ENCODE data around the gene SDK1.

DNA sequence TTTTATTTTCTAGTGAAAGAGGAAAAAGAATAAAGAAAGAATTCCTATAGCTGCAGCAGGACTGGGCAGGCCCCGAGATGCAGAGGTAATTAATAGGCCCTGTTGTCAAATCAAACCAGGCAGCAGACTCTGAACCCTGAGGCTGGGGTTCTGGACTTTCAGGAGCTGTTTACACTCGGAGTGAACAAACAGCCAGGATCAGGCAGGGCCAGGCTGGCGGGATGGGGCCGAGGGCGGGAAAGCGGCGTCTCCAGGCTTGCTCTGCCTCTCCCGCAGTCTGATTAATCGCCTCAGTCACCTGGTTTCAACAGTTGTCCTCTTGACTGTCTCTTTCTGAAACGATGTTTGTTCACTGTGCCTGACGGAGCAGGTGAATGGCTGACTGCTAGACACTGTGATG lies 705.6 kb downstream of the SDK1 start:
- TF ChIP-seq, protein P1, sequence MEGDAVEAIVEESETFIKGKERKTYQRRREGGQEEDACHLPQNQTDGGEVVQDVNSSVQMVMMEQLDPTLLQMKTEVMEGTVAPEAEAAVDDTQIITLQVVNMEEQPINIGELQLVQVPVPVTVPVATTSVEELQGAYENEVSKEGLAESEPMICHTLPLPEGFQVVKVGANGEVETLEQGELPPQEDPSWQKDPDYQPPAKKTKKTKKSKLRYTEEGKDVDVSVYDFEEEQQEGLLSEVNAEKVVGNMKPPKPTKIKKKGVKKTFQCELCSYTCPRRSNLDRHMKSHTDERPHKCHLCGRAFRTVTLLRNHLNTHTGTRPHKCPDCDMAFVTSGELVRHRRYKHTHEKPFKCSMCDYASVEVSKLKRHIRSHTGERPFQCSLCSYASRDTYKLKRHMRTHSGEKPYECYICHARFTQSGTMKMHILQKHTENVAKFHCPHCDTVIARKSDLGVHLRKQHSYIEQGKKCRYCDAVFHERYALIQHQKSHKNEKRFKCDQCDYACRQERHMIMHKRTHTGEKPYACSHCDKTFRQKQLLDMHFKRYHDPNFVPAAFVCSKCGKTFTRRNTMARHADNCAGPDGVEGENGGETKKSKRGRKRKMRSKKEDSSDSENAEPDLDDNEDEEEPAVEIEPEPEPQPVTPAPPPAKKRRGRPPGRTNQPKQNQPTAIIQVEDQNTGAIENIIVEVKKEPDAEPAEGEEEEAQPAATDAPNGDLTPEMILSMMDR (IDR thresholded peaks at IDR 0.05): no peak
- TF ChIP-seq RAD21 (conservative IDR thresholded peaks at IDR 0.05 in 1 of 2, IDR thresholded peaks at IDR 0.05 in 1 of 2): no peak

All from A549 (cell line).